DOHH2 (cell line): Measurements from ENCODE around the gene TRAF4.

ENCODE experiments used
- H3F3A ChIP-seq: fragments of 200-600 bp; sonication (generic), shearing (Covaris generic); 2 replicates; pipeline ENCODE4 v1.6.0; 2016; ENCODE audit warnings: antibody characterized with exemption, mild to moderate bottlenecking; ENCODE audit not compliant: control insufficient read depth, insufficient read depth
- H3K27ac ChIP-seq: fragments of 200-600 bp; sonication (generic); 2 replicates; pipeline ENCODE4 v1.5.1; 2014; ENCODE audit warnings: low read depth, mild to moderate bottlenecking, low read length, moderate library complexity
- H3K27me3 ChIP-seq: fragments of 200-600 bp; sonication (generic); 2 replicates; pipeline ENCODE4 v1.6.1; 2014; ENCODE audit warnings: mild to moderate bottlenecking, low read length, mixed read lengths; ENCODE audit not compliant: control insufficient read depth
- H3K36me3 ChIP-seq: fragments of 200-600 bp; sonication (generic); 2 replicates; pipeline ENCODE4 v1.6.1; 2014; ENCODE audit warnings: mild to moderate bottlenecking, low read length, moderate library complexity, mixed read lengths; ENCODE audit not compliant: control insufficient read depth
- H3K4me1 ChIP-seq: fragments of 200-600 bp; sonication (generic); 2 replicates; pipeline ENCODE4 v1.6.1; 2014; ENCODE audit warnings: mild to moderate bottlenecking, low read length, mixed read lengths; ENCODE audit not compliant: control insufficient read depth
- H3K4me2 ChIP-seq: fragments of 200-600 bp; sonication (generic); 2 replicates; pipeline ENCODE4 v1.6.0; 2014; ENCODE audit warnings: mild to moderate bottlenecking, low read length, moderate library complexity
- H3K4me3 ChIP-seq: fragments of 200-600 bp; sonication (generic); 2 replicates; pipeline ENCODE4 v1.5.1; 2014; ENCODE audit warnings: mild to moderate bottlenecking, low read length, mixed read lengths
- H3K79me2 ChIP-seq: fragments of 200-600 bp; sonication (generic); 2 replicates; pipeline ENCODE4 v1.6.1; 2014; ENCODE audit warnings: mild to moderate bottlenecking, low read length, mixed read lengths; ENCODE audit not compliant: control insufficient read depth
- H3K9me2 ChIP-seq: fragments of 200-600 bp; sonication (generic); replicated peaks from 2 replicates; pipeline ENCODE4 v1.6.1; 2014; ENCODE audit warnings: mild to moderate bottlenecking, low read length, mixed read lengths; ENCODE audit not compliant: control insufficient read depth
- H3K9me3 ChIP-seq: fragments of 200-600 bp; sonication (generic); 2 replicates; pipeline ENCODE4 v1.6.1; 2014; ENCODE audit warnings: antibody characterized with exemption, low read length, mixed read lengths; ENCODE audit not compliant: control insufficient read depth, insufficient read depth
- H4K20me1 ChIP-seq: fragments of 200-600 bp; sonication (generic); 2 replicates; pipeline ENCODE4 v1.6.0; 2014; ENCODE audit warnings: low read depth, mild to moderate bottlenecking, antibody characterized with exemption, low read length, moderate library complexity; ENCODE audit not compliant: control insufficient read depth, insufficient read depth
- EZH2phosphoT487 ChIP-seq: fragments of 200-600 bp; sonication (generic); IDR thresholded peaks from 2 replicates; pipeline ENCODE4 v1.6.1; 2017; ENCODE audit warnings: borderline replicate concordance, mild to moderate bottlenecking, antibody characterized with exemption, low read length, moderate library complexity, mixed read lengths
- TF ChIP-seq, protein P1 (sequence below): fragments of 200-600 bp; sonication (generic); IDR thresholded peaks from one replicate; pipeline ENCODE4 v1.5.1; 2014; ENCODE audit warnings: antibody characterized with exemption, mild to moderate bottlenecking, low read depth, low read length; ENCODE audit not compliant: poor library complexity, severe bottlenecking

The TRAF4 gene

DNA sequence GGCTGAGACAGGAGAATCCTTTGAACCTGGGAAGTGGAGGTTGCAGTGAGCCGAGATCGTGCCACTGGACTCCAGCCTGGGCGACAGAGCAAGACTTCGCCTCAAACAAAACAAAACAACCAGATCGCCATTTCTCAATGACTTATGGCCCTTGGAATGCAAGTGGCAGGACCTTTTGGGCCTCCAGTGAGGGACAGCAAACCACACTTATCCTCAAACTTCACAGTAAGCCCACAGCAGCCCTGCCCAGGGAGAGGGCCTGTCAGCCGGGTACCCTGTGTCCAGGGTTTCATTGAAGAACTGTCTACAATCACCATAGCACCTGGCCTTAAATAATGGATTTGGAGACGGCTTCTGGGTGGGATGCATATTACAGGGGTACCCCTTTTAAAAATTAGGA is 11.7 kb downstream of the TRAF4 start:
- H3K9me2 ChIP-seq, result no peaks in the 10 kb centered on the region
- H3K27me3 ChIP-seq, result no peaks in the 10 kb centered on the region
- no peak overlapping the region for H3K4me3 ChIP-seq
- peaks cover 11% of the 10 kb centered on the region for H3F3A ChIP-seq
- no peak overlapping the region for H3K4me2 ChIP-seq
- H3K9me3 ChIP-seq, result no peaks in the 10 kb centered on the region
- TF ChIP-seq EZH2phosphoT487, result no peak
- TF ChIP-seq, protein P1, sequence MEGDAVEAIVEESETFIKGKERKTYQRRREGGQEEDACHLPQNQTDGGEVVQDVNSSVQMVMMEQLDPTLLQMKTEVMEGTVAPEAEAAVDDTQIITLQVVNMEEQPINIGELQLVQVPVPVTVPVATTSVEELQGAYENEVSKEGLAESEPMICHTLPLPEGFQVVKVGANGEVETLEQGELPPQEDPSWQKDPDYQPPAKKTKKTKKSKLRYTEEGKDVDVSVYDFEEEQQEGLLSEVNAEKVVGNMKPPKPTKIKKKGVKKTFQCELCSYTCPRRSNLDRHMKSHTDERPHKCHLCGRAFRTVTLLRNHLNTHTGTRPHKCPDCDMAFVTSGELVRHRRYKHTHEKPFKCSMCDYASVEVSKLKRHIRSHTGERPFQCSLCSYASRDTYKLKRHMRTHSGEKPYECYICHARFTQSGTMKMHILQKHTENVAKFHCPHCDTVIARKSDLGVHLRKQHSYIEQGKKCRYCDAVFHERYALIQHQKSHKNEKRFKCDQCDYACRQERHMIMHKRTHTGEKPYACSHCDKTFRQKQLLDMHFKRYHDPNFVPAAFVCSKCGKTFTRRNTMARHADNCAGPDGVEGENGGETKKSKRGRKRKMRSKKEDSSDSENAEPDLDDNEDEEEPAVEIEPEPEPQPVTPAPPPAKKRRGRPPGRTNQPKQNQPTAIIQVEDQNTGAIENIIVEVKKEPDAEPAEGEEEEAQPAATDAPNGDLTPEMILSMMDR, result no peak
- peaks cover 39% of the 10 kb centered on the region for H3K36me3 ChIP-seq
- H4K20me1 ChIP-seq, result peaks cover 6% of the 10 kb centered on the region; the same call in 1 of the 2 replicates
- no peak overlapping the region for H3K27ac ChIP-seq
- H3K4me1 ChIP-seq, result peaks cover under 1% of the 10 kb centered on the region
- peaks cover 11% of the 10 kb centered on the region for H3K79me2 ChIP-seq

DNA sequence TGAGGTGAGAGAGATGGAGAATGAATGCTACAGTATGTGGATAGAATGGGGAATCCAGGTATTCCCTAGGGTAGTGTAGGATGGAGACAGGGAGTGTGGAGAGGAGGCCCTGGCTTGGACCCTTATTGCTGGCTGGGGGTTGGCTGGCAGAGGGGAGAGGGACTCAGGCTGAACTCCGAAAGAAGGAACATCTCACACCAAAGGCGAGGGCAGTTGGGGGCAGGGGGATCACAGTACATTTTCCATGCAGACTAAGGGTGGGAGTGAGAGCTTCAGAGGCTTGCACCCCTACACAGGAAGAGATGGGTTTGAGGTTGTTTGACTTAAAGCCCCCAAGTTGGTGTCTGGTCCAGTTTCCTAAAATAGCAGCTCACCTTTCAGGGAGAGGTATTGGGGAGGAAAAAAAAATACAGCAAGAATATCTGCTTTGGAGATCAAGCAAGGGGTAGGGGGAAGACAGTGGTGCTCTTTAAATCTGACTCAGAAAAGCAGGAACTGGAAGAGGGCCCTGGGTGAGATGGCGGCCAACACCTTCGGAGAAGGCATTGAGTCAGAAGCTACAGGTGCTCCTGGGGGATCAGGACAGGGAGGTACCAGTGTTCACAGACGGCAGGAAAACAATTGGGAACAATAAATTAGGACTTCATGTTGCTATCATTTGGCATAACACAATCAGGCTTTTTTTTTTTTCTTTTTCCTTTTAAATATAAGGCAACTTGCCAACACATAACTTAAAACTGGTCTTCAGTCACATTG is 12.4 kb downstream of the TRAF4 start:
- H3K4me1 ChIP-seq, result peaks cover 4% of the 10 kb centered on the region
- H3K27me3 ChIP-seq, result no peaks in the 10 kb centered on the region
- H3K9me3 ChIP-seq, result no peaks in the 10 kb centered on the region
- H3K36me3 ChIP-seq, result peaks cover 32% of the 10 kb centered on the region
- peaks cover 8% of the 10 kb centered on the region for H3F3A ChIP-seq
- 0 out of 2 replicates have a peak, but pooled peaks cover 2% of the 10 kb centered on the region for H4K20me1 ChIP-seq
- no peak overlapping the region for H3K4me2 ChIP-seq
- no peak overlapping the region for H3K4me3 ChIP-seq
- no peak overlapping the region for H3K27ac ChIP-seq
- no peaks in the 10 kb centered on the region for H3K9me2 ChIP-seq
- peaks cover 5% of the 10 kb centered on the region for H3K79me2 ChIP-seq
- TF ChIP-seq EZH2phosphoT487, result no peak
- TF ChIP-seq, protein P1, result no peak

DNA sequence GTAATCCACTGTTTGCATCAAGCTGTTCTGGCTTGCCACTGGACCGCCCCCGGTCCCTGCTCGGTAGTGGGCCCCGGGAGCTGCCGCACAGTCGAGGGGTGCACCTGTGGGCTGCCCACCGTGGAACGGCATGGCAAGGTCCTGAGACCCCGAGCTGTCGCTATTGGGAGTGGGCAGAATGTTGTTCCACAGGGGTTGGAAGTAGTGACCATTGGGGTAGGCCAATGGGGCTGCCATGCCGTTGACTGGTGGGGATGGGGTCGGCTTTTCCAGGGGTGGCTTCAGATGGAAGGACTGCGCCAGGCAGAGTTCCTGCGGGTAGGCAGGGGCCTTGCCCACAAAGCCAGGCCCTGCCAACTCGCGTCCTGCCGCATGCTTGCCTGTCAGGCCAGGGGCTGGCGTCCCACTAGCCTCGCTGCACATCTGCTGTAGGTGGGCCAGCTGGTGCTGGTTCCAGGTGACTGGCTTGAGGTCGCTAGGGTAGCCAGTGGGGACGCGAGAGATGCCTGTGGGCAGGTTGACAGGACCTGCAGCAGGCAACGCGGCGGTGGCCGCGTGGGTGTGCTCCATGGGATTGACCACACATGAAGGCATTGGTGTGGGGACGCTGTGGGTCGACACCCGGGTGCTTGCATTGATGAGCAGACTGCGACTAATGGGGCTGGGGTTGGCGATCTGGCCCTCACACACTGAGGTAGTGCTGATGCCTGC is 14.8 kb downstream of the TRAF4 start:
- H3K79me2 ChIP-seq, result no peaks in the 10 kb centered on the region
- no peaks in the 10 kb centered on the region for H3K9me3 ChIP-seq
- H4K20me1 ChIP-seq, result 0 out of 2 replicates have a peak, but pooled peaks cover 2% of the 10 kb centered on the region
- no peak for TF ChIP-seq EZH2phosphoT487
- TF ChIP-seq, protein P1, result no peak
- H3K4me1 ChIP-seq, result peaks cover 9% of the 10 kb centered on the region
- no peaks in the 10 kb centered on the region for H3K9me2 ChIP-seq
- no peak overlapping the region for H3K4me3 ChIP-seq
- no peaks in the 10 kb centered on the region; the same call in none of the 2 replicates for H3F3A ChIP-seq
- no peak overlapping the region for H3K4me2 ChIP-seq
- H3K36me3 ChIP-seq, result peaks cover 34% of the 10 kb centered on the region
- no peaks in the 10 kb centered on the region for H3K27me3 ChIP-seq
- no peak overlapping the region for H3K27ac ChIP-seq
